OCI-LY7 (cell line): Measurements from ENCODE around the gene USP16. TPM values are rescaled to one million over a fixed set of nuclear protein-coding genes. Genes with fewer than 3 reads are reported as not detected.
A peak's percentile ranks its signal among the peaks of the same experiment; 100 is the strongest.

Source experiments
- BruUV-seq: library from RNA; stranded (reverse); fragments of 400-500 nt; replicated peaks from 2 replicates; lab custom pipeline; 2021; lab: Mats Ljungman, UMichigan
- CTCF ChIA-PET: fragments of 300-600 bp; sonication (Branson Sonifier 250); formaldehyde crosslinking; loops from one replicate; lab custom pipeline; 2022; ENCODE audit warnings: antibody characterized with exemption; ENCODE audit not compliant: unreplicated experiment; lab: Charles Lee
- POLR2A ChIA-PET: fragments of 300-600 bp; sonication (Branson Sonifier 250); formaldehyde crosslinking; loops from one replicate; lab custom pipeline; 2022; ENCODE audit warnings: antibody characterized with exemption; lab: Charles Lee
- DNase-seq: peaks from one replicate; pipeline ENCODE4 v3.0.0-alpha.2; 2015; ENCODE audit warnings: low spot score
- H2AFZ ChIP-seq: fragments of 200-600 bp; sonication (generic), shearing (Covaris generic); 2 replicates; pipeline ENCODE4 v1.6.1; 2014; ENCODE audit warnings: mild to moderate bottlenecking, antibody characterized with exemption, low read length, moderate library complexity
- H3K27ac ChIP-seq: fragments of 200-600 bp; sonication (generic); 2 replicates; pipeline ENCODE4 v1.5.1; 2014; ENCODE audit warnings: mixed run types, low read depth, mild to moderate bottlenecking, moderate library complexity, low read length, inconsistent platforms; ENCODE audit not compliant: poor library complexity, severe bottlenecking
- H3K36me3 ChIP-seq: fragments of 200-600 bp; sonication (generic); 2 replicates; pipeline ENCODE4 v1.6.1; 2014; ENCODE audit warnings: mild to moderate bottlenecking, antibody characterized with exemption, low read length, moderate library complexity, mixed read lengths; ENCODE audit not compliant: insufficient read depth
- H3K4me1 ChIP-seq: fragments of 200-600 bp; sonication (generic); 2 replicates; pipeline ENCODE4 v1.5.1; 2014; ENCODE audit warnings: mild to moderate bottlenecking, low read length; ENCODE audit not compliant: insufficient read depth, poor library complexity, severe bottlenecking
- H3K4me2 ChIP-seq: fragments of 200-600 bp; sonication (generic); 2 replicates; pipeline ENCODE4 v1.6.1; 2014; ENCODE audit warnings: mild to moderate bottlenecking, low read length
- H3K4me3 ChIP-seq: fragments of 200-600 bp; sonication (generic); 2 replicates; pipeline ENCODE4 v1.5.1; 2014; ENCODE audit warnings: mild to moderate bottlenecking, low read depth, low read length; ENCODE audit not compliant: poor library complexity, severe bottlenecking
- H3K79me2 ChIP-seq: fragments of 200-600 bp; sonication (generic); 2 replicates; pipeline ENCODE4 v1.6.1; 2016; ENCODE audit warnings: low read depth, mild to moderate bottlenecking, low read length, moderate library complexity, mixed read lengths; ENCODE audit not compliant: insufficient read depth
- H3K9me2 ChIP-seq: fragments of 200-600 bp; sonication (generic); 2 replicates; pipeline ENCODE4 v1.6.1; 2016; ENCODE audit warnings: mild to moderate bottlenecking, low read length, mixed read lengths; ENCODE audit not compliant: insufficient read depth
- H3K9me3 ChIP-seq: fragments of 200-600 bp; sonication (generic); 2 replicates; pipeline ENCODE4 v1.6.1; 2014; ENCODE audit warnings: mild to moderate bottlenecking, mixed run types, low read length, mixed read lengths
- H4K20me1 ChIP-seq: fragments of 200-600 bp; sonication (generic); 2 replicates; pipeline ENCODE4 v1.6.1; 2014; ENCODE audit warnings: mild to moderate bottlenecking, antibody characterized with exemption, low read length, moderate library complexity, mixed read lengths; ENCODE audit not compliant: insufficient read depth
- CTCF ChIP-seq: fragments of 200-600 bp; sonication (generic); conservative IDR thresholded peaks from 2 replicates; pipeline ENCODE4 v1.5.1; 2014; ENCODE audit warnings: mild to moderate bottlenecking, antibody characterized with exemption, low read length, moderate library complexity, mixed read lengths
- EZH2phosphoT487 ChIP-seq: fragments of 200-600 bp; sonication (generic); IDR thresholded peaks from 2 replicates; pipeline ENCODE4 v1.6.1; 2018; ENCODE audit warnings: low read depth, borderline replicate concordance, mild to moderate bottlenecking, mixed run types, antibody characterized with exemption, low read length, moderate library complexity, mixed read lengths
- intact Hi-C: fragments of 100-400 bp; cut with micrococcal nuclease; formaldehyde crosslinking; loops from one replicate; pipeline ENCODE4 v1.10.0; 2022; ENCODE audit not compliant: unreplicated experiment
- total RNA-seq, 2 experiments: library from RNA; depleted of rRNA in 1 of 2; stranded (reverse); fragments of >200 nt in 1 of 2; shearing (Covaris generic) in 1 of 2; gene quantifications; 2 replicates each; pipeline ENCODE4 v1.2.3, GENCODE V29; 2014 to 2022

The USP16 gene
- total RNA-seq, 2 experiments from 2014 or later, result 22.8 to 34.2 TPM

GRCh38 chr21:28991861-28992525 is 32.5 kb upstream of the USP16 start:
- peak; percentile 18 for DNase-seq
- Histone ChIP-seq H4K20me1 (no peaks in the 10 kb centered on the region; the same call in 1 of the 2 replicates), H2AFZ (peak overlapping the region; percentile 76), H3K79me2 (peaks cover 47% of the 10 kb centered on the region), H3K4me2 (peak overlapping the region; percentile 89), H3K4me1 (peaks cover 27% of the 10 kb centered on the region), H3K9me3 (no peaks in the 10 kb centered on the region), H3K9me2 (no peaks in the 10 kb centered on the region), H3K27ac (peak overlapping the region; percentile 83), H3K36me3 (no peaks in the 10 kb centered on the region), H3K4me3 (peak overlapping the region; percentile 90)
- POLR2A ChIA-PET, result interaction anchor here (0.5 to 3.9 kb wide), 10 partner anchors 9 to 85 kb away, joined by 3 to 32 read pairs (median 5); partner anchors contain the start of gene RWDD2B
- CTCF ChIA-PET, result interaction anchor here (1.8 kb wide), 1 partner anchor 11 kb away, joined by 7 read pairs; no protein-coding TSS in a partner anchor
- BruUV-seq, result no TSS peak
- intact Hi-C loops, result loop anchor here (1.0 to 10.0 kb wide), 3 partner anchors 33 to 303 kb away; partner anchors contain the start of genes BACH1, CCT8 and USP16
- TF ChIP-seq CTCF (no peak), EZH2phosphoT487 (no peak)

GRCh38 chr21:28992526-28993292 is 31.8 kb upstream of the USP16 start, which contains the start of gene LTN1:
TSS of gene LTN1 (minus strand) at chr21:28992877. CDS start at chr21:28992805, 72 bp downstream.
- H3K9me3 ChIP-seq, result no peaks in the 10 kb centered on the region
- no TSS peak for BruUV-seq
- H4K20me1 ChIP-seq, result no peaks in the 10 kb centered on the region; the same call in 1 of the 2 replicates
- intact Hi-C loops, result loop anchor here (1.0 to 10.0 kb wide), 4 partner anchors 10 to 302 kb away; partner anchors contain the start of genes BACH1, CCT8 and USP16
- H3K27ac ChIP-seq, result peak within 1 kb of the TSS; percentile 83
- no peak for TF ChIP-seq CTCF
- TF ChIP-seq EZH2phosphoT487, result no peak
- DNase-seq, result peak; percentile 99
- H2AFZ ChIP-seq, result peak within 1 kb of the TSS; percentile 76
- H3K9me2 ChIP-seq, result no peaks in the 10 kb centered on the region
- peaks cover 27% of the 10 kb centered on the region for H3K4me1 ChIP-seq
- CTCF ChIA-PET, result interaction anchor here (1.8 kb wide), 1 partner anchor 10 kb away, joined by 7 read pairs; no protein-coding TSS in a partner anchor
- peaks cover 40% of the 10 kb centered on the region for H3K79me2 ChIP-seq
- no peaks in the 10 kb centered on the region for H3K36me3 ChIP-seq
- H3K4me3 ChIP-seq, result peak within 1 kb of the TSS; percentile 90
- POLR2A ChIA-PET, result interaction anchor here (0.8 to 3.9 kb wide), 13 partner anchors 8 to 84 kb away, joined by 3 to 32 read pairs (median 5); partner anchors contain the start of genes RWDD2B and USP16
- H3K4me2 ChIP-seq, result peak within 1 kb of the TSS; percentile 89
